MCF 10A (cell line): ENCODE measurements around the gene XXYLT1. TPM values are rescaled to one million over a fixed set of nuclear protein-coding genes. Genes with fewer than 3 reads are reported as not detected.
A peak's percentile ranks its signal among the peaks of the same experiment; 100 is the strongest.

Experiments
- BruUV-seq: library from RNA; stranded (reverse); fragments of 400-500 nt; replicated peaks from 2 replicates; lab custom pipeline; 2021; lab: Mats Ljungman, UMichigan
- CTCF ChIA-PET: fragments of 300-600 bp; sonication (Branson Sonifier 250); formaldehyde crosslinking; extraction: SDS; loops from one replicate; lab custom pipeline; 2021; ENCODE audit warnings: antibody characterized with exemption, inconsistent platforms; lab: Yijun Ruan, JAX
- POLR2A ChIA-PET: fragments of 300-600, 350-650 bp; sonication (Branson Sonifier 250); formaldehyde crosslinking; extraction: SDS; loops from one replicate; lab custom pipeline; 2020; ENCODE audit warnings: antibody characterized with exemption, inconsistent platforms; lab: Yijun Ruan, JAX
- DNase-seq: peaks from one replicate; pipeline ENCODE4 v3.0.0-alpha.2; 2018; ENCODE audit not compliant: unreplicated experiment
- H3K27ac Mint-ChIP-seq: one replicate; pipeline ENCODE4 v1.8.0; 2022; ENCODE audit warnings: mild to moderate bottlenecking, low read depth, mixed read lengths; ENCODE audit not compliant: unreplicated experiment
- H3K27me3 Mint-ChIP-seq: one replicate; pipeline ENCODE4 v1.8.0; 2022; ENCODE audit warnings: mixed read lengths; ENCODE audit not compliant: insufficient read depth, unreplicated experiment
- H3K36me3 Mint-ChIP-seq: one replicate; pipeline ENCODE4 v1.8.0; 2022; ENCODE audit warnings: mild to moderate bottlenecking, moderate library complexity, mixed read lengths; ENCODE audit not compliant: insufficient read depth, unreplicated experiment
- H3K4me1 Mint-ChIP-seq: one replicate; pipeline ENCODE4 v1.8.0; 2022; ENCODE audit warnings: mixed read lengths; ENCODE audit not compliant: insufficient read depth, unreplicated experiment
- H3K4me3 Mint-ChIP-seq: one replicate; pipeline ENCODE4 v1.8.0; 2022; ENCODE audit warnings: mild to moderate bottlenecking, moderate library complexity, mixed read lengths; ENCODE audit not compliant: unreplicated experiment
- H3K9me3 Mint-ChIP-seq: one replicate; pipeline ENCODE4 v1.8.0; 2022; ENCODE audit warnings: mixed read lengths; ENCODE audit not compliant: unreplicated experiment
- intact Hi-C: fragments of 100-400 bp; cut with micrococcal nuclease; formaldehyde crosslinking; loops from 2 replicates; pipeline ENCODE4 v1.14.1; 2022
- total RNA-seq: library from RNA; stranded (reverse); gene quantifications from 2 replicates; pipeline ENCODE4 v1.2.3, GENCODE V29; 2022
- TF ChIP-seq, protein P1 (sequence below): fragments of 200-600 bp; IDR thresholded peaks from one replicate; pipeline ENCODE4 v1.8.0; 2022; ENCODE audit warnings: antibody characterized with exemption, mild to moderate bottlenecking; ENCODE audit not compliant: unreplicated experiment

XXYLT1 gene
- total RNA-seq, 1 experiment from 2014 or later: 10.0 TPM

DNA sequence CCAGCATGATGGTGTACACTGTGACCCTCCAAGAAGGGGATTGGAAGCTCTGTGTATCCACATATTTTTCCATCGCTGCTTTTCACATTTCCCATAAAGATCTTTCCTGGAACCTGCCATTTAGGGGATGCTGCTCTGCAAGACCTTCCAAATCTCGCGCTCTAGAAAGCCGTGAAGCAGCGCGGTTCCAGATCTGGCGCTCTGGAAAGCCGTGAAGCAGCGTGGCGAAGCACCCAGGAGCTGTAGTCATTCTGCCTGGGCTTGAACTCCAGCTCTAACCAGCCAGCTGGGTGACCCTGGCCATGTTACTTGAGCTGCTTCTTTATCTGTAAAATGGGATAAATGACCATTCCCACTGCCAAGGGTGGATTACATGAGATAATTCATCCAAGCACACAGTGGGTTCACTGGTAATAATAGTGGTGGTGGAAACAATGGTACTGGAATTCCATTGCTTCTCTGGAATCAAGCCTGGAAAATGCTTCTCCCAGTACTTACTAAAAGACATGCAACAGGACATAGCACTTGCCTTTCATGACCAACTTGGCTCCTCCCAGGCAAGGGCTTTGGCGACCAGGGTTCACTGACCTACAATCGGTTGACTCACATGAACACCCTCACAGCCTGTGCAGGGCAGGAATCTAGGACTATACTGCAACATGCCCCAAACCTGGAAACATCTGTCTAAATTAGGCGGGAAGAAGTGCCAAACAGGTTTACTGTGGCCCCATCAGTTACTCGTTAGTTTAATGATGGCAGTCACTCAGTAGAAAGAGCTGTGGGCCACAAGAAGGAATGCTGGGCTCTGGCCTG lies 70.7 kb downstream of the XXYLT1 start:
- Mint-ChIP-seq H3K27me3 (no peaks in the 10 kb centered on the region), H3K4me1 (peaks cover 22% of the 10 kb centered on the region), H3K36me3 (no peaks in the 10 kb centered on the region), H3K9me3 (no peaks in the 10 kb centered on the region), H3K27ac (no peak overlapping the region), H3K4me3 (no peak overlapping the region)
- BruUV-seq: no TSS peak
- CTCF ChIA-PET: no interaction called here
- DNase-seq: no peak
- intact Hi-C loops: no loop called here
- TF ChIP-seq, protein P1, sequence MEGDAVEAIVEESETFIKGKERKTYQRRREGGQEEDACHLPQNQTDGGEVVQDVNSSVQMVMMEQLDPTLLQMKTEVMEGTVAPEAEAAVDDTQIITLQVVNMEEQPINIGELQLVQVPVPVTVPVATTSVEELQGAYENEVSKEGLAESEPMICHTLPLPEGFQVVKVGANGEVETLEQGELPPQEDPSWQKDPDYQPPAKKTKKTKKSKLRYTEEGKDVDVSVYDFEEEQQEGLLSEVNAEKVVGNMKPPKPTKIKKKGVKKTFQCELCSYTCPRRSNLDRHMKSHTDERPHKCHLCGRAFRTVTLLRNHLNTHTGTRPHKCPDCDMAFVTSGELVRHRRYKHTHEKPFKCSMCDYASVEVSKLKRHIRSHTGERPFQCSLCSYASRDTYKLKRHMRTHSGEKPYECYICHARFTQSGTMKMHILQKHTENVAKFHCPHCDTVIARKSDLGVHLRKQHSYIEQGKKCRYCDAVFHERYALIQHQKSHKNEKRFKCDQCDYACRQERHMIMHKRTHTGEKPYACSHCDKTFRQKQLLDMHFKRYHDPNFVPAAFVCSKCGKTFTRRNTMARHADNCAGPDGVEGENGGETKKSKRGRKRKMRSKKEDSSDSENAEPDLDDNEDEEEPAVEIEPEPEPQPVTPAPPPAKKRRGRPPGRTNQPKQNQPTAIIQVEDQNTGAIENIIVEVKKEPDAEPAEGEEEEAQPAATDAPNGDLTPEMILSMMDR: no peak
- POLR2A ChIA-PET: interaction anchor here (5.6 kb wide), 1 partner anchor 13 kb away, joined by 34 read pairs; no protein-coding TSS in a partner anchor

DNA sequence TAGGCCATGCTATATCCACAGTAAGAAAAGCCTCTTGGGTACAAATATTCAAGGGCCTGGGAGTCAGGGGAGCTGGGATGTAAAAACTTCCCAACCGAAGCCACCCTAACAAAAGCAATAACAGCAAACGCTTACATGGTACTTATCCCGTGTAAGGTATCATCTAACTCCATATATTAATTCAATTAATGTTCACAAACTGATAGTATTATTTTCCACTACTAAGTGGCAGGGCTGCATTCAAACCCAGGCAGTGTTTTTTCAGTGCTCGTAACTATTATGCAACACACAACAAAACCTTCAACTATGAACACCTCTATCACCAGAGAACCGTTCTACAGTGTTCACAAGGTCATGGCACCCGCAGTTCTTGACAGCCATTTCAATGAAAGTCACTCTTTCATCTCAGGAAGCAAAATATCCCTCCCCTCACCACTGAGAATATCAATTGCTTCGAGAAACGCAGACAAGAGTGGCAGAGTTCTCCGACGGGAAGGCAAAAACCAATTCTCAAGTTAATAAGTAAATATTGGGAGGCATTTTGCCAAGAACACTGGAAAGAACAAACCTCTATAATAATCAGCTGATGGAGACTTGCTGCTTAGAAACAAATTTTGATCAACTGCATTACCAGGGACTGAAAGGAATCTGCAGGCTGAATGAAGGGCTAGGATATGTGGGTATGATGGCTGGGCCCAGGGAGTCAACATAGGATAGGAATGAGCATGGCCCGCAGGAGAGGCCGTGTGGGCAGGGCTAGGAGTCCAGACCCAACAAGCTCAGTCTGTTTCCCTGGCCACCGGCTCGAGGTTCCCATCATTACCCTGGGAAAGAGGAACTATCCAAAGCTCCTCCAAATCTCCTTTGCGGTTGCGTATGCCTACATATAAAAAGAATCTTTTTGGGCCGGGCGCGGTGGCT lies 72.3 kb downstream of the XXYLT1 start:
- intact Hi-C loops: no loop called here
- H3K4me3 Mint-ChIP-seq: no peak overlapping the region
- H3K36me3 Mint-ChIP-seq: no peaks in the 10 kb centered on the region
- H3K9me3 Mint-ChIP-seq: no peaks in the 10 kb centered on the region
- ChIA-PET POLR2A (interaction anchor here (0.8 to 5.6 kb wide), 2 partner anchors 11 to 516 kb away, joined by 3 to 34 read pairs; no protein-coding TSS in a partner anchor), CTCF (interaction anchor here (0.6 to 0.8 kb wide), 3 partner anchors 10 to 191 kb away, joined by 3 read pairs; no protein-coding TSS in a partner anchor)
- H3K27ac Mint-ChIP-seq: peak overlapping the region; percentile 64
- no peaks in the 10 kb centered on the region for H3K27me3 Mint-ChIP-seq
- TF ChIP-seq, protein P1: no peak
- peaks cover 26% of the 10 kb centered on the region for H3K4me1 Mint-ChIP-seq
- no TSS peak for BruUV-seq
- no peak for DNase-seq

DNA sequence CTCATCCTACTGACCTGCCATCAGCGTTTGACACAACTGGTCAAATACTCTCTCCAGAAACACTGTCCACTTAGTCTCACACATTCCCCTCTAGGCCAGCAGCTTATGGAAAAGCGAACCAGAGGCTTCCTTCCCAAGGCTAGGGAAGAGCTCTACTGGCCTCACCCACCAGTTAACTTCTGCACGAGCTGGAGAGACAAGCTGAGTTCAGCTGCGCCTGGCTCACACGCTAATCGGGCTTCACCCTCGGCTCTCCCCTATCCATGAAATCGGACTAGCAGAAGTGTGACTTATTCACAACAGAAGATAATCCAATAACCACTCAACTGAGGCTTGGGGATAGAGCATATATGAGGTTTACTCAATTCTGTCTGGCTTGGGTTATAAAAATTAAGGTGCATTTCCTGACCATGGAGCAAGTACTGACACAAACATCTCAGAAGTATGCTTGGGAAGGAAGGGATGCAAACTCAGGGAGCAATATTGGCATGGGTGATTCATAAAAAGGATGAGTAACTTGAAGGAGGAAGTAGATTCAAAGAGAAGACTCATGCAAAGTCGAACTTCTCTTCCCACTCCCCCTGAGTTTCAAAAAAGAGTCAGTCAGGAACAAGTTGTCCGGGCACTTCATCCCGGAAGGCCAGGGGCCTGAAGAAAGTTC lies 73.1 kb downstream of the XXYLT1 start:
- Mint-ChIP-seq H3K4me1 (peaks cover 26% of the 10 kb centered on the region), H3K27me3 (no peaks in the 10 kb centered on the region), H3K36me3 (no peaks in the 10 kb centered on the region), H3K4me3 (no peak overlapping the region), H3K9me3 (no peaks in the 10 kb centered on the region), H3K27ac (peak overlapping the region; percentile 64)
- peak; percentile 61 for DNase-seq
- TF ChIP-seq, protein P1: no peak
- CTCF ChIA-PET: interaction anchor here (0.6 to 0.9 kb wide), 3 partner anchors 9 to 29 kb away, joined by 3 read pairs; no protein-coding TSS in a partner anchor
- no TSS peak for BruUV-seq
- POLR2A ChIA-PET: interaction anchor here (0.8 to 5.6 kb wide), 3 partner anchors 11 to 516 kb away, joined by 3 to 34 read pairs (median 6); no protein-coding TSS in a partner anchor
- intact Hi-C loops: no loop called here
